HG03196 (cell line): Measurements from ENCODE around the gene GRM8.
A peak's percentile ranks its signal among the peaks of the same experiment; 100 is the strongest.

ENCODE experiments used
- ATAC-seq: cut with Tn5 transposase; IDR thresholded peaks from one replicate; pipeline ENCODE4 v1.9.1; 2021; ENCODE audit not compliant: unreplicated experiment

The GRM8 gene

GRCh38 chr7:127252778-127253280, at the start of gene GRM8:
Gene GRM8, minus strand, starts transcription at chr7:127252941.
- ATAC-seq: peak; percentile 1

- no peak for ATAC-seq
These were observed 38.1 kb upstream of the GRM8 start for GRCh38 chr7:127290801-127291361.

DNA sequence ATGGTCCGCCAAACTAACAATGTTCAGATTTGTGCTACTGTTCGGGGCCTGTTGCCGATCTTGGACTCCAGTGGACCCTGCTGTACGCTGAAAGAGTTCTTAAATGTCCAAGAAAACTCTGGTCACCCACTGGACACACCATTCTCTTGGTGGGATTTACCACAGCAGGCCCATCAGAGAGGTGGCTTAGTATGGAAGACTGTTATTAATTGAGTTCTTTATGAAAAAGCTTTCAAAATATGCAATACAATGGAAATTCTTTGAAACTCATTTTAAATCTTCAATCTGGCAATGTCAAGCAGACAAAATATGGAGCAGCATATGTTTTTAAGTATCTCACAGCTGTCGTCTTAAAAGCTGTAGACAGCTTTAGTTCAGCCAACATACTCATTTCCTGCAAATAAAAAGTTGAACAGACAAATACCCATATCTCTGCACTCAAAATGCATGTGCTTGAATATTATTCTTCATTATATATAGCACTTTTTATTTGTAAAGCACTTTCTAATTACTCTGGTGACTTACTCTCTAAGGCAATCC, 37.4 kb upstream of the GRM8 start:
- ATAC-seq: no peak

GRCh38 chr7:127287133-127287532, 34.4 kb upstream of the GRM8 start:
- no peak for ATAC-seq

- no peak for ATAC-seq
These were observed 17.4 kb upstream of the GRM8 start for GRCh38 chr7:127270093-127270492.

- no peak for ATAC-seq
These were observed 13.3 kb upstream of the GRM8 start for GRCh38 chr7:127266047-127266446.

DNA sequence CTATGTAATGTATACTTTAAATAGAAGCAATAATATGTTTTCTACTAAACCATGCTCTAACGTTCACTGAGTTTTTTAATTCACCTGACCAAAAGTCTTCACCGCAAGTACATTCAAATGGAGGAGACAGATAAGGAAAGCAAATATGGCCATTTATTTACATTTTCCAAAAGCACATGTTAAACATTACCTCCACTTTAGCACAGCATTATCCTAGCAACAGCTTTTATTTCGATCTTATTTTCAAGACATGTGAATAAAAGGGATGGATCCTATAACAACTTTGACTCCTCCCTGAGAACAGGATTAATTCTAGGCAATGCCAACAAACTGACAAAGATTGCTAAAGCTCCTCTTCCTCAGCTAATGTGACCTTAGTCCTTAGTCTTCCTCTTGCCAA, 11.5 kb upstream of the GRM8 start:
- ATAC-seq: no peak

GRCh38 chr7:127258111-127258510, 5.4 kb upstream of the GRM8 start:
- no peak for ATAC-seq

- ATAC-seq: no peak
These were observed 4.3 kb upstream of the GRM8 start for GRCh38 chr7:127257086-127257485.

DNA sequence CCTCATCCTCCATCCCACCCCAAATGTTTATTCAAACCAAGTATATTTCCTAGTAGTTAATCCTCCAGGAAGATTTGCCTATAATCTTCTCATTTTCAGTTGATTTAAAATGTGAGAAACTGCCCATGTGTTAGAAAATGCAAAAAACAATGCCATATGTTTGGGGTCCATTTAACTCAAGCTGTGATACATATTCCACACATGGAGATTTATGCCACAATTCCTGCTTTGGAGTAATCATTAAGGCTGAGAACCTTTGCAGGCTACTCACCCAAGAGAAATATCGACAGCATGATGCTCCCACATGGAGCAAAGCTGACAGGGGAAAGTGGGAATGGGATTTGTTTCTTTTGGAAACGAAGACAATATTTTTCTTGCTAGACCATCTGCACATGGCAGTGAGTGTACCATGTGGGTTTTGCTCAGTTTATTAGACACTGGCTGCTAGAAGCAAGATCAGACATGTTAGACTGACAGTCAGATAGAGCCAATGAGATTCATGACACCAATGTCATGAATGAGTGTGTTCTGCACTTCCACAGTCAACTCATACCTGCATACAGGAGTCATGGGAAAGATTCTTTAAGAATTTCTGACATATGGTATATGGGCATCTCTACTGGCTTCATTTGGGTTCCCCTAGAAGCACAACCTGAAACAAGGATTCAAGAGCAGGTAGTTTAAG, 3.4 kb upstream of the GRM8 start:
- ATAC-seq: no peak

DNA sequence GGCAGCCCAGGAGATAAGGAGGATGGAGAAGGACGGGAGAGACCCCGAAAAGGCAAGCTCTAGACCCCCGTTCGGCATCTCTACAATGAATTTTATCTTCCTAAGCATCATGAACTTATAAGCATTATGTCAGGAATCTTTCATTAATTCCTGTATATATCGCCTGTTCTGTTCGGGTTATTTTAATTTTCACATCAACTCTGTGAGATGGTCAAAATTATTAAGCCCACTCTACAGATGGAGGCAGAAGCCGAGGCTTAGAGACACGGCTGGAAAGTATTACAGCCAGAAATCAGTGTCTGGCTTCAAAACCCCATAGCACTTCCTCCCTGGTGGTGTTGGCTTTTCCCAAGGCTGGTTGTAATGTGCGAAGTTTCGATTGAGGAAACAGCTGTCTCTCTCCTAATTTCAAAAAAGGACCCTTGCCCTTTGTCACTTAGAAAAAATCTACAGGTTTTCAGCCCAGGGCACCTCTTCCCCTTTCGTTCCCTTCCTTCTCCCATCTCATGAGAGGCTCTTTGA, 1.5 kb upstream of the GRM8 start:
- no peak for ATAC-seq

- ATAC-seq: peak; percentile 90
These were observed 781 bp upstream of the GRM8 start for GRCh38 chr7:127253281-127254162.

GRCh38 chr7:127252377-127252713, 396 bp downstream of the GRM8 start:
- ATAC-seq: no peak

GRCh38 chr7:127251465-127252376, 1.0 kb downstream of the GRM8 start:
- ATAC-seq: no peak

DNA sequence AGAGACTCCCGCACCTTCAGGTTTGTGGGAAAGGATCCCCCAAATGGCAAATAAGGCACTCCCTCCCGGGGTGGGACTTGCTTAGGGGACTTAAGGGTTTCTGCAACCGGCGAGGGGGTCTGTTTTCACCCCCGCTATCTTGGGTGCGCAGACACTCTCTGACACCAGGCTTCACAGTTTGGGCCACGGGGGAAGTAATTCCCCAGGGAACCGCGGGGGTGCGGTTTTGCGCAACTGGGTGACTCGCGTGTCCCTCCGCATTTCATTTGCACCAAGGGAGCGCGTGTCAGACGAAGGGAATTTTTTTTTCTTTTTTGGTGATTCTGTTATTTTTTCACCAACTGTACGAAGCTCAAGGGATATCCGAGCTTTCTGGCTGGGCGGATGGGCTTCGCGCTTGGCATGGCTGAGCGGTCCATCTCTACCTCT, 1.7 kb downstream of the GRM8 start:
- no peak for ATAC-seq

- ATAC-seq: no peak
These were observed 2.3 kb downstream of the GRM8 start for GRCh38 chr7:127250312-127251035.

- ATAC-seq: no peak
These were observed 7.1 kb downstream of the GRM8 start for GRCh38 chr7:127245607-127246006.

GRCh38 chr7:127245002-127245401, 7.7 kb downstream of the GRM8 start:
- no peak for ATAC-seq

- no peak for ATAC-seq
These were observed 12.9 kb downstream of the GRM8 start for GRCh38 chr7:127239814-127240213.

DNA sequence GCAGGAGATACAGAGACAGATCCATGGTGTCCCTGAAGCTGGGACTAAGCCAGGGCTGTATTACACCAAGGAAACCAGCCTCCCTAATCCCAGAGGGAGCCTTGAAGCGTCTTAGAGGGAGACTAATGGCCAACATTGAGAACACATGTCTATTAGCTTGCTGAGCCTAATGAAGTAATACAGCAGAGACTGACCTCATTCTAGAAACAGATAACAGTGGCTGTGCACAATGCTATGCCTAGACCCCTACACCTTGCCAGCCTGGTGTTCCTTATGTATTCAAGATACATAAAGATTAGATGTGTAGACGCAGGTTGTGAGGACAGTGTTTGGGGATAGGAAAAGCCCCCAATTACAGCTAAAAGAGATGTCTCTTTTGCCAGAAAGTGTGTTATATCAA, 19.1 kb downstream of the GRM8 start:
- no peak for ATAC-seq
